Measurements from ENCODE around the gene VAPA. TPM values are rescaled to one million over a fixed set of nuclear protein-coding genes. Genes with fewer than 3 reads are reported as not detected.
A peak's percentile ranks its signal among the peaks of the same experiment; 100 is the strongest.

The VAPA gene
- total and polyA plus RNA-seq, 9 of the 15 experiments (the other 6 are each of a cell fraction or from before 2014, with no cell fraction given) = 219 to 902 (median 526) TPM

DNA sequence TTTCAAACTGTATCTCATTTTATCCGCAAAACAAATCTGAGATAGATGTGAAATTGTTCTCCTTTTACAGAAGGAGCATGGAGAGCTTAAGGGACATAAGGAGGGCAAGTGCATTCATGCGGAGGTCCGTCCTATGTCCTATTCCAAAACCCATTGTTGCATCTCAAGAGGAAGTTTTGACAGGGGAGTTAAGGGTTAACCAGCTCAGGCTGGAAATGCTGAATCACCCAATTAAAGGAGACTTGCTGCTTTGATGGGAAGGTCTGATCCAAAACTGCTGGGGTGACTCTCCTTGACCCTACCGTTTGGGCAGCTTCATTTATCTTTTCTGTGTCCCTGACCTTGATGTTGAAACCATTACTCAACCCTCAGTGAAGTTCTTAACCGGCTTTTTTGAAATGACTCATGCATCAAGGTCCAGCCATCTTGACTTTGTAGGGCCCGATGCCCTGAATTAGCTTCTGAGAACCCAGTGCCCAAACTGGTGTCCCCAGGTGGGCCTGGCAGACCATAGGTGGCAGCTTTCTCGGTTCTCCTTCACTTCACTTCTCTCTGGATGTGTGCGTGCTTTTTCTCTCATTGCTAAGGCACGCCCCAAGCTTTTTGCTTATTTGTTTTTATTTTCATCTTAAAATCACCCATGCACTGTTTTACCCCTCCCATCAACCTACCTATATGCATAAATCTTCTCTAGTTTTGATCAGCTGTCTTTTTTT, 43.9 kb upstream of the VAPA start (continued):
- TF ChIP-seq PCBP1 (IDR thresholded peaks at IDR 0.05; ENCODE audit: low read depth, low read length, poor library complexity, severe bottlenecking) (no peak), ATF4 (CRISPR knock-in tag; IDR thresholded peaks at IDR 0.05) (peak; percentile 67), ZNF707 (CRISPR knock-in tag; conservative IDR thresholded peaks at IDR 0.05) (no peak), ZNF76 (CRISPR knock-in tag; IDR thresholded peaks at IDR 0.05; ENCODE audit: borderline replicate concordance) (no peak), EWSR1 (IDR thresholded peaks at IDR 0.05; ENCODE audit: borderline replicate concordance, low read depth, partially characterized antibody) (no peak), KDM2B (CRISPR knock-in tag; IDR thresholded peaks at IDR 0.05) (0 out of 2 replicates have a peak, but pooled peaks have one; percentile 28), RBM39 (optimal IDR thresholded peaks at IDR 0.05; ENCODE audit: low read depth, low read length) (no peak), ZBTB17 (CRISPR knock-in tag; IDR thresholded peaks at IDR 0.05) (peak; percentile 67), NEUROD1 (IDR thresholded peaks at IDR 0.05; ENCODE audit: borderline replicate concordance, low read depth, low read length, partially characterized antibody) (peak; percentile 93), ZNF124 (CRISPR knock-in tag; IDR thresholded peaks at IDR 0.05) (no peak), MTA1 (IDR thresholded peaks at IDR 0.05; ENCODE audit: borderline replicate concordance) (peak; percentile 90), ARNT (IDR thresholded peaks at IDR 0.05) (no peak), ZSCAN32 (CRISPR knock-in tag; IDR thresholded peaks at IDR 0.05) (no peak), NR4A1 (CRISPR knock-in tag; IDR thresholded peaks at IDR 0.05) (no peak; the same call in 1 of the 2 replicates), NR4A1 (tag; IDR thresholded peaks at IDR 0.05) (peak; percentile 80), KAT7 (CRISPR knock-in tag; IDR thresholded peaks at IDR 0.05; ENCODE audit: borderline replicate concordance) (no peak; the same call in 1 of the 2 replicates)
- TF ChIP-seq, protein P1, sequence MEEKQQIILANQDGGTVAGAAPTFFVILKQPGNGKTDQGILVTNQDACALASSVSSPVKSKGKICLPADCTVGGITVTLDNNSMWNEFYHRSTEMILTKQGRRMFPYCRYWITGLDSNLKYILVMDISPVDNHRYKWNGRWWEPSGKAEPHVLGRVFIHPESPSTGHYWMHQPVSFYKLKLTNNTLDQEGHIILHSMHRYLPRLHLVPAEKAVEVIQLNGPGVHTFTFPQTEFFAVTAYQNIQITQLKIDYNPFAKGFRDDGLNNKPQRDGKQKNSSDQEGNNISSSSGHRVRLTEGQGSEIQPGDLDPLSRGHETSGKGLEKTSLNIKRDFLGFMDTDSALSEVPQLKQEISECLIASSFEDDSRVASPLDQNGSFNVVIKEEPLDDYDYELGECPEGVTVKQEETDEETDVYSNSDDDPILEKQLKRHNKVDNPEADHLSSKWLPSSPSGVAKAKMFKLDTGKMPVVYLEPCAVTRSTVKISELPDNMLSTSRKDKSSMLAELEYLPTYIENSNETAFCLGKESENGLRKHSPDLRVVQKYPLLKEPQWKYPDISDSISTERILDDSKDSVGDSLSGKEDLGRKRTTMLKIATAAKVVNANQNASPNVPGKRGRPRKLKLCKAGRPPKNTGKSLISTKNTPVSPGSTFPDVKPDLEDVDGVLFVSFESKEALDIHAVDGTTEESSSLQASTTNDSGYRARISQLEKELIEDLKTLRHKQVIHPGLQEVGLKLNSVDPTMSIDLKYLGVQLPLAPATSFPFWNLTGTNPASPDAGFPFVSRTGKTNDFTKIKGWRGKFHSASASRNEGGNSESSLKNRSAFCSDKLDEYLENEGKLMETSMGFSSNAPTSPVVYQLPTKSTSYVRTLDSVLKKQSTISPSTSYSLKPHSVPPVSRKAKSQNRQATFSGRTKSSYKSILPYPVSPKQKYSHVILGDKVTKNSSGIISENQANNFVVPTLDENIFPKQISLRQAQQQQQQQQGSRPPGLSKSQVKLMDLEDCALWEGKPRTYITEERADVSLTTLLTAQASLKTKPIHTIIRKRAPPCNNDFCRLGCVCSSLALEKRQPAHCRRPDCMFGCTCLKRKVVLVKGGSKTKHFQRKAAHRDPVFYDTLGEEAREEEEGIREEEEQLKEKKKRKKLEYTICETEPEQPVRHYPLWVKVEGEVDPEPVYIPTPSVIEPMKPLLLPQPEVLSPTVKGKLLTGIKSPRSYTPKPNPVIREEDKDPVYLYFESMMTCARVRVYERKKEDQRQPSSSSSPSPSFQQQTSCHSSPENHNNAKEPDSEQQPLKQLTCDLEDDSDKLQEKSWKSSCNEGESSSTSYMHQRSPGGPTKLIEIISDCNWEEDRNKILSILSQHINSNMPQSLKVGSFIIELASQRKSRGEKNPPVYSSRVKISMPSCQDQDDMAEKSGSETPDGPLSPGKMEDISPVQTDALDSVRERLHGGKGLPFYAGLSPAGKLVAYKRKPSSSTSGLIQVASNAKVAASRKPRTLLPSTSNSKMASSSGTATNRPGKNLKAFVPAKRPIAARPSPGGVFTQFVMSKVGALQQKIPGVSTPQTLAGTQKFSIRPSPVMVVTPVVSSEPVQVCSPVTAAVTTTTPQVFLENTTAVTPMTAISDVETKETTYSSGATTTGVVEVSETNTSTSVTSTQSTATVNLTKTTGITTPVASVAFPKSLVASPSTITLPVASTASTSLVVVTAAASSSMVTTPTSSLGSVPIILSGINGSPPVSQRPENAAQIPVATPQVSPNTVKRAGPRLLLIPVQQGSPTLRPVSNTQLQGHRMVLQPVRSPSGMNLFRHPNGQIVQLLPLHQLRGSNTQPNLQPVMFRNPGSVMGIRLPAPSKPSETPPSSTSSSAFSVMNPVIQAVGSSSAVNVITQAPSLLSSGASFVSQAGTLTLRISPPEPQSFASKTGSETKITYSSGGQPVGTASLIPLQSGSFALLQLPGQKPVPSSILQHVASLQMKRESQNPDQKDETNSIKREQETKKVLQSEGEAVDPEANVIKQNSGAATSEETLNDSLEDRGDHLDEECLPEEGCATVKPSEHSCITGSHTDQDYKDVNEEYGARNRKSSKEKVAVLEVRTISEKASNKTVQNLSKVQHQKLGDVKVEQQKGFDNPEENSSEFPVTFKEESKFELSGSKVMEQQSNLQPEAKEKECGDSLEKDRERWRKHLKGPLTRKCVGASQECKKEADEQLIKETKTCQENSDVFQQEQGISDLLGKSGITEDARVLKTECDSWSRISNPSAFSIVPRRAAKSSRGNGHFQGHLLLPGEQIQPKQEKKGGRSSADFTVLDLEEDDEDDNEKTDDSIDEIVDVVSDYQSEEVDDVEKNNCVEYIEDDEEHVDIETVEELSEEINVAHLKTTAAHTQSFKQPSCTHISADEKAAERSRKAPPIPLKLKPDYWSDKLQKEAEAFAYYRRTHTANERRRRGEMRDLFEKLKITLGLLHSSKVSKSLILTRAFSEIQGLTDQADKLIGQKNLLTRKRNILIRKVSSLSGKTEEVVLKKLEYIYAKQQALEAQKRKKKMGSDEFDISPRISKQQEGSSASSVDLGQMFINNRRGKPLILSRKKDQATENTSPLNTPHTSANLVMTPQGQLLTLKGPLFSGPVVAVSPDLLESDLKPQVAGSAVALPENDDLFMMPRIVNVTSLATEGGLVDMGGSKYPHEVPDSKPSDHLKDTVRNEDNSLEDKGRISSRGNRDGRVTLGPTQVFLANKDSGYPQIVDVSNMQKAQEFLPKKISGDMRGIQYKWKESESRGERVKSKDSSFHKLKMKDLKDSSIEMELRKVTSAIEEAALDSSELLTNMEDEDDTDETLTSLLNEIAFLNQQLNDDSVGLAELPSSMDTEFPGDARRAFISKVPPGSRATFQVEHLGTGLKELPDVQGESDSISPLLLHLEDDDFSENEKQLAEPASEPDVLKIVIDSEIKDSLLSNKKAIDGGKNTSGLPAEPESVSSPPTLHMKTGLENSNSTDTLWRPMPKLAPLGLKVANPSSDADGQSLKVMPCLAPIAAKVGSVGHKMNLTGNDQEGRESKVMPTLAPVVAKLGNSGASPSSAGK (IDR thresholded peaks at IDR 0.05) = no peak
